22Rv1 (cell line): ENCODE data around the gene MYL4.

Source experiments
- H3K27ac ChIP-seq: fragments of 450-650 bp; 2 replicates; pipeline ENCODE4 v1.5.1; 2017
- ZFX ChIP-seq: fragments of 450-650 bp; IDR thresholded peaks from 2 replicates; pipeline ENCODE4 v1.6.1; 2017; ENCODE audit warnings: antibody characterized with exemption, borderline replicate concordance
- TF ChIP-seq, protein P1 (sequence below): fragments of 450-650 bp; IDR thresholded peaks from 2 replicates; pipeline ENCODE4 v1.5.1; 2017; ENCODE audit warnings: mild to moderate bottlenecking

Gene MYL4

DNA sequence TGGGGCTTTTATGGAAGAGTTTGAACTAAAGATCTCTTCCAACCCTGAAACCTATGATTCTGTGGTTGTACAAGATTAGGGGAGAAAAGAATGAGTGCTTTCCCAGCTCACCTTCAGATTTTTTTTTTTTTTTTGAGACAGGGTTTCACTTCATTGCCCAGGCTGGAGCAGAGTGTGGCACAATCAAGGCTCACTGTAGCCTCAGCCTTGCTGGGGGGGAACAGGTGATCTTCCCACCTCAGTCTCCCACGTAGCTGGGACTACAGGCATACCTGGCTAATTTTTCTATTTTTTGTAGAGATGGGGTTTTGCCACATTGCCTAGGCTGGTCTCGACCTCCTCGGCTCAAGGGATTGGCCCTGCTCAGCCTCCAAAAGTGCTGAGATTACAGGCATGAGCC is 22.7 kb downstream of the MYL4 start:
- TF ChIP-seq, protein P1, sequence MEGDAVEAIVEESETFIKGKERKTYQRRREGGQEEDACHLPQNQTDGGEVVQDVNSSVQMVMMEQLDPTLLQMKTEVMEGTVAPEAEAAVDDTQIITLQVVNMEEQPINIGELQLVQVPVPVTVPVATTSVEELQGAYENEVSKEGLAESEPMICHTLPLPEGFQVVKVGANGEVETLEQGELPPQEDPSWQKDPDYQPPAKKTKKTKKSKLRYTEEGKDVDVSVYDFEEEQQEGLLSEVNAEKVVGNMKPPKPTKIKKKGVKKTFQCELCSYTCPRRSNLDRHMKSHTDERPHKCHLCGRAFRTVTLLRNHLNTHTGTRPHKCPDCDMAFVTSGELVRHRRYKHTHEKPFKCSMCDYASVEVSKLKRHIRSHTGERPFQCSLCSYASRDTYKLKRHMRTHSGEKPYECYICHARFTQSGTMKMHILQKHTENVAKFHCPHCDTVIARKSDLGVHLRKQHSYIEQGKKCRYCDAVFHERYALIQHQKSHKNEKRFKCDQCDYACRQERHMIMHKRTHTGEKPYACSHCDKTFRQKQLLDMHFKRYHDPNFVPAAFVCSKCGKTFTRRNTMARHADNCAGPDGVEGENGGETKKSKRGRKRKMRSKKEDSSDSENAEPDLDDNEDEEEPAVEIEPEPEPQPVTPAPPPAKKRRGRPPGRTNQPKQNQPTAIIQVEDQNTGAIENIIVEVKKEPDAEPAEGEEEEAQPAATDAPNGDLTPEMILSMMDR, result no peak
- no peak for TF ChIP-seq ZFX
- H3K27ac ChIP-seq, result no peak overlapping the region

DNA sequence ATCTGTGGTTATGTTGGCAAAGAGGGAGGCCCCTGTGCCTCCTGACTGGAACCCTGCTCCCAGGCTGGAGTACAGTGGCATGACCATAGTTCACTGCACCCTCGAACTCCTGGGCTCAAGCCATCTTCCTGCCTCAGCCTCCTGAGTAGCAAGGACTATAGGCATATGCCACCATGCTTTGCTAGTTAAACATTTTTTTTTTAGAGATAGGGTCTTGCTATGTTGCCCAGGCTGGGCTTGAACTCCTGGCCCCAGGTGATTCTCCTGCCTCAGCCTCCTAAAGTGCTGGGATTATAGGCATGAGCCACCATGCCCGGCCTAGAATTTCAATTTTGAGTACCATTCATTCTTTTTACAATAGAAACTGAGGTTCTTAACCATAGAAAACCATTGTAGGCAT is 23.3 kb downstream of the MYL4 start:
- H3K27ac ChIP-seq, result no peak overlapping the region
- no peak for TF ChIP-seq ZFX
- TF ChIP-seq, protein P1, result no peak

DNA sequence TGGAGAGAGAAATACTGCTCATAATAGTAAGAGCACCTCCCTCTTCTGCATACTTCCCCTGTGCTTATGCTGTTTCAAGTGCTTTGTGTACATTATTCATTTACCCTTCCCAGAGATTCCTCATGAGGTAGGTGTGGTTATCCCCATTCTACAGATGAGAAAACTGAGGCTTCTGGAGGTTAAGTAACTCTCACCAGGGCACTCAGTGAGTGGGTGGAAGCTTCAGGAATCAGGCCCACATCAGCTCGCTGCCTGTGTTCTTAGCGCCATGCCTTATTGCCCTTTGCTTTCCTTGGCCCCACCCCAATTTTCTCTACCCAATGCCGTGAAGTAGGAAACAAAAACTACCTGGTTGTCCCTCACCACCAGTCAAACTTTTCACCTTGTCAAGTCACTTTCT is 26.4 kb downstream of the MYL4 start:
- H3K27ac ChIP-seq, result no peak overlapping the region
- TF ChIP-seq, protein P1, result no peak
- TF ChIP-seq ZFX, result no peak

DNA sequence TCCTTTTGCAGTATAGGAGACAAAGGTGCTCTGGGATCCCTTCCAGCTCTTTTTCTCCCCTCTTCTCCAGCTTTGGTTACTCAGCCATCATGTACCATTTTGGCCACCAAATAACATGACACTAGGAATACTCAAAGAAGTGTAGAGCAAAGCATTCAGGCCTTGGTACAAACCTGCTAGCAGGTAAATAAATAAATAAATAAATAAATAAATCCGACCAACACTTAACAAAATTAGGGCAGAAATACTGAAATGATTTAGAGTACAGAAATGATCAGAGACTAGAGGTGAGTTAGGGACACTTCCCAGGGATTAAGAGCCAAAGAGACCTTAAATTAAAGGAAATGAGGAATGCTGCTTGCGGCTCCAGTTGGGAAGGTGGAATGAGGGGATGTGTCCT is 26.8 kb downstream of the MYL4 start:
- no peak overlapping the region for H3K27ac ChIP-seq
- TF ChIP-seq ZFX, result no peak
- TF ChIP-seq, protein P1, result no peak

DNA sequence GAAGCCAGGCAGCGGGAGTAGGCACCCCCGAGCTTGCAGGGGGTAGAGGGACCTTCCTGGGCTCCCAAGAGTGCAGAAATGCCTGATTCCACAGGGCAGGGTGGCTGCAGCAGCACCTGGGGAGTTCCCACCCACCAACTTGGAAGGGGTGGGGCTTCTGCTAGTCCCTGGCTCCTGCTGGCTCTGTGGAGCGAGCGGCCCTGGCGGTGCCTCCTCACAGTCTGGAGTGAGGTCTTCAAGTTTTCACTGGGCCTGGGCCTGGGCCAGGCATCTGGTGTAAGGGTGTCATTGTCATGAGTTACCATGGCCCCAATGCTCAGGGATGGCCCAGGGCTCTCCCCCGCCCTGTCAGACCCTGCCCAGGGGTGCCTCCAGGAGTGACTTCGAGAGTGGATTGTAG is 28.7 kb downstream of the MYL4 start:
- TF ChIP-seq, protein P1, result no peak
- no peak overlapping the region for H3K27ac ChIP-seq

DNA sequence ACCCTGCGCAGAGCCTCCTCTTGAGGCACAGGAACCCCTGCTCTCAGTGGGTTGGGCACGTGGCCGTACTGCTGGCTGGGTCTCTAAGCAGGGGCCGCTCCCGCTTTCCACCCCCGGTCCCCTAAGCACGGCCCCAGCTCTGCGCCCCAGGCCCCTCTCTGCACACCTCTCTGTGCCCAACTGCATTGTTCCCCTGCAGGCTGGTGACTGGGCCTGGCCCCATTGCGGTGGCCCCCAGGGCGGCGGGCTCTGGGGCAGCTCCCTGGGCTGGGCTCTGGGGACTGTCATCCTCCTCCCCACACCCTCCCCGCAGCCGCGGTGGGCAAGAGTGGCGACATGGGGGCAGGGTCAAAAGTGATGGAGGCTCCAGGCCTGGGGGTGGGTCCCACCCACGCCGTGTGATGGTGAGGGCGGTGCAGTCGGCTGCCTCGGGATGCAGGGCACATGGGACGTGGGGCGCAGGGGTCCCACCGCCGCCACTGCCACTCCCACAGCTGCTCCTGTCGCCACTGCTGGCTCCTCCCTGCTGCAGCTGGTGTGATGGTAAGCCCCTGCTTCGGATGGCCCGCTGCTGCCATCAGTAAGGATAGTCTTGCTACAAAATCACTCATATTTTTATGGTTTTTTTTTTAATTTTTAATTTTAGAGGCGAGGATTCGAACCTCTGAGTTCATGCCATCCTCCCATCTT is 29.3 kb downstream of the MYL4 start:
- H3K27ac ChIP-seq, result no peak overlapping the region
- TF ChIP-seq ZFX, result no peak
- TF ChIP-seq, protein P1, result no peak

DNA sequence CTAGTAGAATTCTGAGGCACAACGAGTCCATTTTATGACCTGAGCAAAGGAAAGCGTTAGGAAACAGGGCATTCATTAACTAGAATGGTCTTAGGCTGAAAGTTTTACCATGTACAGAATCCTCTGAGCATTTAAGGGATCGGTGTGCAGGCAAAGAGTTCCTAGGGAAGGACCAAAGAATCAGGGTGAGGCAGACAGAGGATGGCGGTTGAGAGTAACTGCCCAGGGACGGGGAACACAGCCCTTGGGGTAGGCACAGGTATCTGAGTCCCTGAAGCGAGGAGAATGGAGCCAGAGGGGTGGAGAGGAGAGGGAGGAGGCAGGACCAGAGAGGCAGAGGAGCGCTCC is 30.4 kb downstream of the MYL4 start:
- TF ChIP-seq, protein P1, result no peak
- H3K27ac ChIP-seq, result no peak overlapping the region
